HepG2 (cell line): ENCODE measurements around the gene MBD3. TPM values are rescaled to one million over a fixed set of nuclear protein-coding genes. Genes with fewer than 3 reads are reported as not detected.

Experiments
- CREBL2 ChIP-seq: sonication (generic); formaldehyde crosslinking; IDR thresholded peaks from 2 replicates; pipeline ENCODE4 v1.8.1; 2023; ENCODE audit warnings: missing genetic modification reagents, mild to moderate bottlenecking, borderline replicate concordance
- DZIP1 ChIP-seq: sonication (generic); formaldehyde crosslinking; IDR thresholded peaks from 2 replicates; pipeline ENCODE4 v1.5.0; 2020; ENCODE audit warnings: mild to moderate bottlenecking, missing genetic modification reagents
- ELK4 ChIP-seq: sonication (generic); formaldehyde crosslinking; IDR thresholded peaks from 2 replicates; pipeline ENCODE4 v1.9.0; 2021; ENCODE audit warnings: missing genetic modification reagents, borderline replicate concordance
- MLX ChIP-seq: IDR thresholded peaks from 2 replicates; pipeline ENCODE4 v1.6.1; 2016
- NR2F6 ChIP-seq, 2 experiments: IDR thresholded peaks; 2 replicates each; pipeline ENCODE4 v1.6.1; 2016; ENCODE audit warnings: antibody characterized with exemption in 1 of 2, mild to moderate bottlenecking in 1 of 2
- RXRA ChIP-seq: sonication (generic); formaldehyde crosslinking; IDR thresholded peaks from 2 replicates; pipeline ENCODE4 v1.5.1; 2020; ENCODE audit warnings: missing genetic modification reagents
- ZNF672 ChIP-seq: sonication (generic); formaldehyde crosslinking; IDR thresholded peaks from 2 replicates; pipeline ENCODE4 v1.8.1; 2022; ENCODE audit warnings: missing genetic modification reagents
- ZNF674 ChIP-seq: sonication (generic); formaldehyde crosslinking; IDR thresholded peaks from 2 replicates; pipeline ENCODE4 v1.5.0; 2020; ENCODE audit warnings: low read depth, mild to moderate bottlenecking, missing genetic modification reagents
- ZNF773 ChIP-seq: sonication (generic); formaldehyde crosslinking; IDR thresholded peaks from 2 replicates; pipeline ENCODE4 v1.4.0; 2020; ENCODE audit warnings: missing genetic modification reagents, borderline replicate concordance
- polyA plus RNA-seq, 8 experiments: library from polyadenylated mRNA; depleted of rRNA in 3 of 8; stranded (reverse) in 7 of 8; unstranded in 1 of 8; fragments of >200 nt; fragmentation: Illumina TruSeq in 4 of 8; extraction: Trizol in 4 of 8; gene quantifications; 2 replicates each; pipeline versions ENCODE4 v1.2.1 to v1.2.3, GENCODE V29; 2011 to 2016; ENCODE audit warnings: low read depth in 4 of 8, missing spikeins in 1 of 8, mixed read lengths in 1 of 8; ENCODE audit not compliant: insufficient read depth in 1 of 8
- total RNA-seq, 5 experiments: library from RNA; depleted of rRNA; stranded (reverse); fragments of >200 nt; fragmentation: Illumina TruSeq; extraction: Trizol; gene quantifications; 2 replicates each; pipeline ENCODE4 v1.2.3, GENCODE V29; 2016; ENCODE audit warnings: low read depth in 1 of 5

The MBD3 gene
- total and polyA plus RNA-seq, 2 of the 13 experiments (the other 11 are each of a cell fraction or from before 2014, with no cell fraction given): 21.2 to 76.9 TPM

GRCh38 chr19:1569997-1570396 lies 22.7 kb downstream of the MBD3 start (continued):
- TF ChIP-seq MLX (CRISPR knock-in tag) (no peak), RXRA (no peak), ELK4 (CRISPR knock-in tag) (no peak), ZNF674 (CRISPR knock-in tag) (no peak), CREBL2 (CRISPR knock-in tag) (no peak), ZNF672 (CRISPR knock-in tag) (no peak), ZNF773 (CRISPR knock-in tag) (no peak), DZIP1 (no peak), NR2F6 (IDR thresholded peaks at IDR 0.05) (no peak), NR2F6 (CRISPR knock-in tag; IDR thresholded peaks at IDR 0.05) (no peak)
